GM12878 (cell line): ENCODE results near the gene SAXO1.

Experiments
- CREM ChIP-seq: IDR thresholded peaks from 2 replicates; pipeline ENCODE4 v1.6.1; 2014; ENCODE audit warnings: antibody characterized with exemption, low read depth
- ZZZ3 ChIP-seq: IDR thresholded peaks from 2 replicates; pipeline ENCODE4 v1.6.1; 2011; ENCODE audit warnings: low read depth; ENCODE audit not compliant: control insufficient read depth, insufficient read length
- TF ChIP-seq, protein P1 (sequence below): fragments of 450-650 bp; formaldehyde crosslinking; IDR thresholded peaks from 2 replicates; pipeline ENCODE4 v1.4.0; 2020; ENCODE audit warnings: mild to moderate bottlenecking, moderate library complexity

DNA sequence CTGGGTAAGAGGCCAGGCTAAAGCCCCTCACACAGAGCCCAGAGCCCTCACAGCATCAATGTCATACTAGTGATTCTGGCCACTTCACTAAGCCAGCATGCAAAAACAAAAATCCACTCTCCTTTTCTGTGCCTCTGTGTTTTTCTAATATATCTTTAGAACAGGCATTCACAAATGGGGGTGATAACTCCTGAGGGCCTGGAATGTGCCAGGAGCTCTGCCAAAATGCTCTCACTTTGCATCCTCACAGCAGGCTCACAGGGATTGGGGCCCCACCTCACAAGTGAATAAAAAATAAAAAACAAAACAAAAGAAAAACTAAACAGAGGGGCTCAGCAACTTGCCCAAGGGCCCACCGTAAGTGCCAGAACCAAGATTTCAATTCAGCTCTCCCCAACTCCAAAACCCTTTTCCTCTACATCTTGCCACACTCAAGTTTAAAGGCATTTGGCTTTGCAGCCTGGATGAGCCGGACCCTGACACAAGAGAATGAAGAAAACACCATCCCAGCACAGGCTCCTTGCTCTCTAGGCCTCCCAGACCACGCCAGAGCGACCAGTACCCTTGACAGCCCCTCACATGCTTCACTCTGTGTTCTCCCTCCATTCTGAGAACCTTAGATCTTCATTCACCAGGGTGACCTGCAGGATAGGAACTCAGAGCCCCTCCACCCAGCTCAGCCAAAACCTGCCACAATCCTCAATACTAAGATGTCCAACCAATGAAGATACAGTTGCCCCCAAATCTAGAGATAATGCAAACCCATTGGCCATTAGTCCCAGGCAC, 51.3 kb downstream of the SAXO1 start:
- no peak for TF ChIP-seq ZZZ3
- no peak for TF ChIP-seq CREM
- TF ChIP-seq, protein P1, sequence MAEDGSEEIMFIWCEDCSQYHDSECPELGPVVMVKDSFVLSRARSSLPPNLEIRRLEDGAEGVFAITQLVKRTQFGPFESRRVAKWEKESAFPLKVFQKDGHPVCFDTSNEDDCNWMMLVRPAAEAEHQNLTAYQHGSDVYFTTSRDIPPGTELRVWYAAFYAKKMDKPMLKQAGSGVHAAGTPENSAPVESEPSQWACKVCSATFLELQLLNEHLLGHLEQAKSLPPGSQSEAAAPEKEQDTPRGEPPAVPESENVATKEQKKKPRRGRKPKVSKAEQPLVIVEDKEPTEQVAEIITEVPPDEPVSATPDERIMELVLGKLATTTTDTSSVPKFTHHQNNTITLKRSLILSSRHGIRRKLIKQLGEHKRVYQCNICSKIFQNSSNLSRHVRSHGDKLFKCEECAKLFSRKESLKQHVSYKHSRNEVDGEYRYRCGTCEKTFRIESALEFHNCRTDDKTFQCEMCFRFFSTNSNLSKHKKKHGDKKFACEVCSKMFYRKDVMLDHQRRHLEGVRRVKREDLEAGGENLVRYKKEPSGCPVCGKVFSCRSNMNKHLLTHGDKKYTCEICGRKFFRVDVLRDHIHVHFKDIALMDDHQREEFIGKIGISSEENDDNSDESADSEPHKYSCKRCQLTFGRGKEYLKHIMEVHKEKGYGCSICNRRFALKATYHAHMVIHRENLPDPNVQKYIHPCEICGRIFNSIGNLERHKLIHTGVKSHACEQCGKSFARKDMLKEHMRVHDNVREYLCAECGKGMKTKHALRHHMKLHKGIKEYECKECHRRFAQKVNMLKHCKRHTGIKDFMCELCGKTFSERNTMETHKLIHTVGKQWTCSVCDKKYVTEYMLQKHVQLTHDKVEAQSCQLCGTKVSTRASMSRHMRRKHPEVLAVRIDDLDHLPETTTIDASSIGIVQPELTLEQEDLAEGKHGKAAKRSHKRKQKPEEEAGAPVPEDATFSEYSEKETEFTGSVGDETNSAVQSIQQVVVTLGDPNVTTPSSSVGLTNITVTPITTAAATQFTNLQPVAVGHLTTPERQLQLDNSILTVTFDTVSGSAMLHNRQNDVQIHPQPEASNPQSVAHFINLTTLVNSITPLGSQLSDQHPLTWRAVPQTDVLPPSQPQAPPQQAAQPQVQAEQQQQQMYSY: no peak
